ENCODE data around the gene FAM3C.

DNA sequence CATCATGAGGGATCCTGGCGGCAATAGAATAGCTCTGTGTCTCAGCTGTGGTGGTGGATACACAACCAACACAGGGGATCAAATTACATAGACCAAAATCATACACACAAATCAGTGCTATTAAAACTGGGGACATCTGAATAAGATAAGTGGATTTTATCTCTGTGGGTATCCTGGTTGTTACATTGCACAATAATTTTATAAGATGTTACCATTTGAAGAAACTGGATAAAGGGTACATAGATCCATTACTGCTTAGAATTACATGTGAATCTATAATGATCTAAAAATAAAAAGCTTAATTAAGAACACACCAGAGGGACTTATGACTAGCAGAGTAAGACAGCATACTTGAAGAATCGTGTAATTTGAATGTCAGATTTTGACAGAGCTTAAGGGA, 8.2 kb upstream of the FAM3C start:
- TF ChIP-seq, protein P1, sequence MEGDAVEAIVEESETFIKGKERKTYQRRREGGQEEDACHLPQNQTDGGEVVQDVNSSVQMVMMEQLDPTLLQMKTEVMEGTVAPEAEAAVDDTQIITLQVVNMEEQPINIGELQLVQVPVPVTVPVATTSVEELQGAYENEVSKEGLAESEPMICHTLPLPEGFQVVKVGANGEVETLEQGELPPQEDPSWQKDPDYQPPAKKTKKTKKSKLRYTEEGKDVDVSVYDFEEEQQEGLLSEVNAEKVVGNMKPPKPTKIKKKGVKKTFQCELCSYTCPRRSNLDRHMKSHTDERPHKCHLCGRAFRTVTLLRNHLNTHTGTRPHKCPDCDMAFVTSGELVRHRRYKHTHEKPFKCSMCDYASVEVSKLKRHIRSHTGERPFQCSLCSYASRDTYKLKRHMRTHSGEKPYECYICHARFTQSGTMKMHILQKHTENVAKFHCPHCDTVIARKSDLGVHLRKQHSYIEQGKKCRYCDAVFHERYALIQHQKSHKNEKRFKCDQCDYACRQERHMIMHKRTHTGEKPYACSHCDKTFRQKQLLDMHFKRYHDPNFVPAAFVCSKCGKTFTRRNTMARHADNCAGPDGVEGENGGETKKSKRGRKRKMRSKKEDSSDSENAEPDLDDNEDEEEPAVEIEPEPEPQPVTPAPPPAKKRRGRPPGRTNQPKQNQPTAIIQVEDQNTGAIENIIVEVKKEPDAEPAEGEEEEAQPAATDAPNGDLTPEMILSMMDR (IDR thresholded peaks at IDR 0.05) = no peak
- no peak for TF ChIP-seq POLR2A (IDR thresholded peaks at IDR 0.05)

Measured in heart left ventricle (tissue), 13 donors.